IMR-90 (cell line): ENCODE measurements around the gene OBP2B. TPM values are rescaled to one million over a fixed set of nuclear protein-coding genes. Genes with fewer than 3 reads are reported as not detected.

ENCODE experiments used
- ATAC-seq: fragments of 200-7000 bp; cut with Tn5 transposase; 2 replicates; pipeline ENCODE4 v1.9.1; 2020; ENCODE audit warnings: low read depth, mild to moderate bottlenecking, moderate library complexity
- BruUV-seq: library from RNA; stranded (reverse); fragments of 400-500 nt; replicated peaks from 2 replicates; lab custom pipeline; 2021; lab: Mats Ljungman, UMichigan
- CTCF ChIA-PET: fragments of 300-600 bp; formaldehyde crosslinking; extraction: SDS; loops from one replicate; lab custom pipeline; 2021; ENCODE audit warnings: antibody characterized with exemption; lab: Yijun Ruan, JAX
- POLR2A ChIA-PET: fragments of 300-600 bp; sonication (Branson Sonifier 250); formaldehyde crosslinking; loops from one replicate; lab custom pipeline; 2022; ENCODE audit warnings: antibody characterized with exemption; ENCODE audit not compliant: unreplicated experiment; lab: Charles Lee
- DNase-seq: peaks from one replicate; pipeline ENCODE4 v3.0.0; 2013
- H2AFZ ChIP-seq: replicated peaks from 2 replicates; pipeline ENCODE3; 2013; ENCODE audit warnings: low read length, mild to moderate bottlenecking; ENCODE audit not compliant: poor library complexity
- H2AK5ac ChIP-seq: 2 replicates; pipeline ENCODE4 v1.6.1; 2013; ENCODE audit warnings: low read depth, low read length, inconsistent platforms
- H2AK9ac ChIP-seq: replicated peaks from 2 replicates; pipeline ENCODE3; 2013; ENCODE audit warnings: mild to moderate bottlenecking, low read depth, low read length, moderate library complexity; ENCODE audit not compliant: poor library complexity
- H2BK120ac ChIP-seq: 2 replicates; pipeline ENCODE4 v1.6.1; 2013; ENCODE audit warnings: low read depth, low read length, inconsistent platforms
- H2BK15ac ChIP-seq: 3 replicates; pipeline ENCODE4 v1.6.1; 2013; ENCODE audit warnings: low read depth, low read length, inconsistent platforms
- H2BK20ac ChIP-seq: 2 replicates; pipeline ENCODE4 v1.6.1; 2013; ENCODE audit warnings: low read depth, mild to moderate bottlenecking, inconsistent platforms, low read length, moderate library complexity
- H2BK5ac ChIP-seq: 2 replicates; pipeline ENCODE4 v1.6.1; 2013; ENCODE audit warnings: mild to moderate bottlenecking, low read depth, low read length, inconsistent platforms; ENCODE audit not compliant: poor library complexity, severe bottlenecking
- H3K14ac ChIP-seq: replicated peaks from 2 replicates; pipeline ENCODE4 v1.6.1; 2013; ENCODE audit warnings: low read depth, low read length, inconsistent platforms
- H3K18ac ChIP-seq: 2 replicates; pipeline ENCODE4 v1.6.1; 2013; ENCODE audit warnings: low read depth, low read length, control low read depth
- H3K23ac ChIP-seq: 2 replicates; pipeline ENCODE4 v1.6.1; 2013; ENCODE audit warnings: low read depth, low read length, inconsistent platforms
- H3K27ac ChIP-seq: 2 replicates; pipeline ENCODE4 v1.5.1; 2013; ENCODE audit warnings: mild to moderate bottlenecking, control low read depth, low read length; ENCODE audit not compliant: insufficient read depth
- H3K27me3 ChIP-seq: 2 replicates; pipeline ENCODE4 v1.6.1; 2013; ENCODE audit warnings: low read length; ENCODE audit not compliant: control insufficient read depth, insufficient read depth
- H3K36me3 ChIP-seq: 2 replicates; pipeline ENCODE4 v1.6.1; 2013; ENCODE audit warnings: low read length, mixed read lengths; ENCODE audit not compliant: control insufficient read depth, insufficient read depth
- H3K4ac ChIP-seq: 2 replicates; pipeline ENCODE4 v1.6.1; 2013; ENCODE audit warnings: low read depth, low read length, inconsistent platforms
- H3K4me1 ChIP-seq: 2 replicates; pipeline ENCODE4 v1.6.1; 2013; ENCODE audit warnings: low read length, mixed read lengths; ENCODE audit not compliant: control insufficient read depth, insufficient read depth
- H3K4me2 ChIP-seq: 2 replicates; pipeline ENCODE4 v1.6.1; 2013; ENCODE audit warnings: low read depth, mild to moderate bottlenecking, control low read depth, low read length, moderate library complexity
- H3K4me3 ChIP-seq: 2 replicates; pipeline ENCODE4 v1.5.1; 2013; ENCODE audit warnings: low read depth, mild to moderate bottlenecking, control low read depth, low read length, moderate library complexity; ENCODE audit not compliant: insufficient read depth
- H3K56ac ChIP-seq: 2 replicates; pipeline ENCODE4 v1.6.1; 2013; ENCODE audit warnings: low read length, inconsistent platforms; ENCODE audit not compliant: insufficient read depth; ENCODE audit errors: extremely low read depth
- H3K79me1 ChIP-seq, 2 experiments: 2 replicates each; pipeline ENCODE4 v1.6.1; 2013; ENCODE audit warnings: low read length in 2 of 2, inconsistent platforms in 1 of 2, low read depth in 1 of 2
- H3K9ac ChIP-seq: 2 replicates; pipeline ENCODE4 v1.6.1; 2013; ENCODE audit warnings: low read depth, low read length, control low read depth
- H3K9me1 ChIP-seq: 2 replicates; pipeline ENCODE4 v1.6.1; 2013; ENCODE audit warnings: low read length, inconsistent platforms; ENCODE audit not compliant: insufficient read depth
- H3K9me3 ChIP-seq: 2 replicates; pipeline ENCODE4 v1.6.1; 2013; ENCODE audit warnings: low read length; ENCODE audit not compliant: control insufficient read depth, insufficient read depth
- H4K20me1 ChIP-seq: 2 replicates; pipeline ENCODE4 v1.6.1; 2013; ENCODE audit warnings: low read length, inconsistent platforms; ENCODE audit not compliant: insufficient read depth
- H4K5ac ChIP-seq: 2 replicates; pipeline ENCODE4 v1.6.1; 2013; ENCODE audit warnings: mild to moderate bottlenecking, low read depth, low read length, control low read depth
- H4K8ac ChIP-seq, 2 experiments: 2 replicates each; pipeline ENCODE4 v1.6.1; 2013; ENCODE audit warnings: low read depth in 2 of 2, low read length in 2 of 2, control low read depth in 1 of 2, inconsistent platforms in 1 of 2
- H4K91ac ChIP-seq: 2 replicates; pipeline ENCODE4 v1.6.1; 2013; ENCODE audit warnings: low read depth, low read length, inconsistent platforms; ENCODE audit not compliant: insufficient read depth
- BHLHE40 ChIP-seq: fragments of 150-350 bp; IDR thresholded peaks from 2 replicates; pipeline ENCODE4 v1.6.1; 2016; ENCODE audit warnings: mild to moderate bottlenecking, low read depth, low read length
- CEBPB ChIP-seq: IDR thresholded peaks from 2 replicates; pipeline ENCODE4 v1.6.1; 2012; ENCODE audit warnings: low read depth, low read length, improper control_type of control experiment
- CTCF ChIP-seq: conservative IDR thresholded peaks from 2 replicates; pipeline ENCODE4 v1.5.1; 2012; ENCODE audit warnings: mild to moderate bottlenecking, low read depth, low read length, improper control_type of control experiment
- ELK1 ChIP-seq: fragments of 150-350 bp; IDR thresholded peaks from 2 replicates; pipeline ENCODE4 v1.6.1; 2016; ENCODE audit warnings: low read depth, mild to moderate bottlenecking, low read length, moderate library complexity, borderline replicate concordance
- FOS ChIP-seq: fragments of 150-350 bp; IDR thresholded peaks from 2 replicates; pipeline ENCODE4 v1.6.1; 2016; ENCODE audit warnings: low read depth, low read length
- MAFK ChIP-seq: IDR thresholded peaks from 2 replicates; pipeline ENCODE4 v1.6.1; 2012; ENCODE audit warnings: low read depth, low read length, improper control_type of control experiment
- MAZ ChIP-seq: IDR thresholded peaks from 2 replicates; pipeline ENCODE4 v1.6.1; 2012; ENCODE audit warnings: low read depth, mild to moderate bottlenecking, low read length, improper control_type of control experiment, moderate library complexity, borderline replicate concordance
- POLR2A ChIP-seq: IDR thresholded peaks from 2 replicates; pipeline ENCODE4 v1.6.1; 2012; ENCODE audit warnings: mild to moderate bottlenecking, low read depth, low read length
- RAD21 ChIP-seq: IDR thresholded peaks from 2 replicates; pipeline ENCODE4 v1.6.1; 2012; ENCODE audit warnings: low read length, improper control_type of control experiment
- RCOR1 ChIP-seq: IDR thresholded peaks from 2 replicates; pipeline ENCODE4 v1.6.1; 2012; ENCODE audit warnings: mild to moderate bottlenecking, low read length, improper control_type of control experiment; ENCODE audit not compliant: insufficient replicate concordance
- SMC3 ChIP-seq: fragments of 150-350 bp; IDR thresholded peaks from 2 replicates; pipeline ENCODE4 v1.6.1; 2016; ENCODE audit warnings: low read depth, mild to moderate bottlenecking, antibody characterized with exemption, low read length, moderate library complexity
- WGBS, 2 experiments: methylation state at CpG; one replicate each; pipeline versions ENCODE4 v1.1.5 to v1.1.7; 2013; ENCODE audit warnings: missing lambda C conversion rate in 2 of 2; ENCODE audit not compliant: insufficient read length in 1 of 2; ENCODE audit errors: extremely low coverage in 2 of 2; 5-methylcytosine and 5-hydroxymethylcytosine counted together
- dilution Hi-C: fragments of 300-500 bp; cut with HindIII; formaldehyde crosslinking; loops from one replicate; pipeline ENCODE4 v1.14.3; 2018; ENCODE audit warnings: low sequenced_read_pairs; ENCODE audit not compliant: unreplicated experiment
- in situ Hi-C: fragments of 300-500 bp; cut with MboI; formaldehyde crosslinking; loops from 3 replicates; pipeline ENCODE4 v1.14.3; 2019; ENCODE audit warnings: low sequenced_read_pairs, inconsistent platforms, mixed read lengths
- intact Hi-C: fragments of 100-400 bp; cut with micrococcal nuclease; formaldehyde crosslinking; loops from 2 replicates; pipeline ENCODE4 v1.10.0; 2022
- polyA plus RNA-seq, 3 experiments: library from polyadenylated mRNA; depleted of rRNA; stranded (reverse); fragments of >200 nt; gene quantifications; 2 replicates each; pipeline ENCODE4 v1.2.3, GENCODE V29; 2012; ENCODE audit warnings: low replicate concordance in 1 of 3
- total RNA-seq: library from RNA; depleted of rRNA; stranded (reverse); fragments of >200 nt; gene quantifications from 2 replicates; pipeline ENCODE4 v1.2.3, GENCODE V29; 2012

Gene OBP2B
- total and polyA plus RNA-seq, 2 of the 4 experiments (the other 2 are of a cell fraction): not detected

DNA sequence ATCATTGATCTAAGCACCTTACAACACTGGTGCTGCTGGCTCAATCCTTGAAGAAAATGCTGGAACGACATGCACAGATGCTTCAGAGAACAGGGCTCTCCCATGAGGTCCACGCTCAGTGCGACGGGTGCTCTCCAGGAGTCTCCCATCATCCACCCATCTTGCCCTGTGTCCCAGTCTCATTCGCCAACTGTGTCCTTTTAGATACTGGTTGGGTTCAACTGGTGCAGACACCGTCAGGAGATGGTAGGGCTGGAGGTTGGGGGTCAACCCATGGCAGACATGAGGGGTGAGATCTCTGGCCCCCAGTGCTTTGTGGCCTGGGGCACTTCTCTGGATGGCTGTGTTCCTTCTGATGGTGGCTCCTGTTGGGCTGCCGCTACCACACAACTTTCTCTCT is 1.6 kb upstream of the OBP2B start:
- TF ChIP-seq ELK1 (no peak), CTCF (no peak), MAZ (no peak), MAFK (no peak), CEBPB (no peak), BHLHE40 (no peak), FOS (no peak), SMC3 (no peak), POLR2A (no peak), RCOR1 (no peak), RAD21 (no peak)
- ChIA-PET POLR2A (no interaction called here), CTCF (no interaction called here)

More for the DNA sequence above, 1.6 kb upstream of the OBP2B start:
- no peak overlapping the region for H3K23ac ChIP-seq
- no peak overlapping the region for H4K5ac ChIP-seq
- H3K18ac ChIP-seq: no peak overlapping the region
- H3K27me3 ChIP-seq: peaks cover 14% of the 10 kb centered on the region
- DNase-seq (no peak), ATAC-seq (no peak)
- H3K4me2 ChIP-seq: no peak overlapping the region
- no peak overlapping the region for H3K4ac ChIP-seq
- H3K56ac ChIP-seq: no peak overlapping the region
- H3K79me1 ChIP-seq: no peaks in the 10 kb centered on the region
- no peak overlapping the region for H2AK9ac ChIP-seq
- H3K4me1 ChIP-seq: no peaks in the 10 kb centered on the region
- no peak overlapping the region for H2AK5ac ChIP-seq
- no peak overlapping the region for H3K9ac ChIP-seq
- H2BK20ac ChIP-seq: no peak overlapping the region
- no CpG with 5 or more reads among the region's 7 CpGs for WGBS, 2 experiments
- no peaks in the 10 kb centered on the region; the same call in 1 of the 2 replicates for H3K9me3 ChIP-seq
- no peaks in the 10 kb centered on the region for H3K9me1 ChIP-seq
- no TSS peak for BruUV-seq
- no peak overlapping the region for H2BK5ac ChIP-seq
- no peak overlapping the region for H3K4me3 ChIP-seq
- dilution Hi-C loops (no loop called here), in situ Hi-C loops (no loop called here), intact Hi-C loops (no loop called here)
- no peaks in the 10 kb centered on the region for H3K36me3 ChIP-seq
- no peak overlapping the region for H3K27ac ChIP-seq
- H2BK120ac ChIP-seq: no peak overlapping the region
- H4K8ac ChIP-seq: no peak overlapping the region
- H2AFZ ChIP-seq: no peak overlapping the region
- no peak overlapping the region for H2BK15ac ChIP-seq
- no peaks in the 10 kb centered on the region for H4K20me1 ChIP-seq
- H3K14ac ChIP-seq: no peak overlapping the region
- no peak overlapping the region for H4K91ac ChIP-seq
